SIG-M5 (cell line): ENCODE measurements around the gene B3GLCT.

Source experiments
- DNase-seq: peaks from one replicate; lab custom pipeline; 2025; lab: John Stamatoyannopoulos, UW

The B3GLCT gene

GRCh38 chr13:31350560-31350959 is 150.8 kb downstream of the B3GLCT start:
- DNase-seq, result no peak

GRCh38 chr13:31351376-31351775 is 151.6 kb downstream of the B3GLCT start:
- DNase-seq, result no peak

- no peak for DNase-seq
These were observed 152.7 kb downstream of the B3GLCT start for GRCh38 chr13:31352467-31352866.

- no peak for DNase-seq
These were observed 155.2 kb downstream of the B3GLCT start for GRCh38 chr13:31355001-31355400.

GRCh38 chr13:31356991-31357390 is 157.2 kb downstream of the B3GLCT start:
- no peak for DNase-seq

- DNase-seq, result no peak
These were observed 157.8 kb downstream of the B3GLCT start for GRCh38 chr13:31357581-31357980.

- DNase-seq, result no peak
These were observed 161.9 kb downstream of the B3GLCT start for GRCh38 chr13:31361673-31362072.

GRCh38 chr13:31365630-31366029 is 165.9 kb downstream of the B3GLCT start:
- DNase-seq, result no peak

- DNase-seq, result no peak
These were observed 167.6 kb downstream of the B3GLCT start for GRCh38 chr13:31367410-31367809.

- no peak for DNase-seq
These were observed 169.4 kb downstream of the B3GLCT start for GRCh38 chr13:31369213-31369612.

GRCh38 chr13:31372454-31372853 is 172.7 kb downstream of the B3GLCT start:
- no peak for DNase-seq

- no peak for DNase-seq
These were observed 174.9 kb downstream of the B3GLCT start for GRCh38 chr13:31374682-31375081.

- DNase-seq, result no peak
These were observed 178.2 kb downstream of the B3GLCT start for GRCh38 chr13:31377946-31378345.

GRCh38 chr13:31380715-31381114 is 180.9 kb downstream of the B3GLCT start:
- DNase-seq, result no peak
